Measurements from ENCODE around the gene TSPAN18. TPM values are rescaled to one million over a fixed set of nuclear protein-coding genes. Genes with fewer than 3 reads are reported as not detected.

TSPAN18 gene
- total and polyA plus RNA-seq, 2 donors, result 2.2 to 2.6 TPM

GRCh38 chr11:44905131-44905866, 178.5 kb downstream of the TSPAN18 start:
- Histone ChIP-seq H3K9me3 (ENCODE audit: control insufficient read depth in 2 of 2, insufficient read depth in 1 of 2, low read length in 1 of 2) (no peaks in the 10 kb centered on the region), H3K27ac (ENCODE audit: low read depth in 1 of 2, low read length in 1 of 2) (no peak overlapping the region), H3K36me3 (ENCODE audit: control insufficient read depth in 2 of 2, insufficient read depth in 2 of 2, low read length in 1 of 2) (no peaks in the 10 kb centered on the region), H3K4me3 (ENCODE audit: low read length in 2 of 2) (no peak overlapping the region), H3K27me3 (ENCODE audit: control insufficient read depth in 2 of 2, insufficient read depth in 1 of 2, low read length in 1 of 2) (no peaks in the 10 kb centered on the region), H3K4me1 (ENCODE audit: control insufficient read depth in 2 of 2, insufficient read depth in 2 of 2, low read length in 2 of 2) (no peaks in the 10 kb centered on the region)
- DNase-seq (ENCODE audit: low read depth in 6 of 9, low spot score in 9 of 9), result no peak
- 93% methylated on average over 9 of the region's 9 CpGs for WGBS

- 76% methylated on average over 5 of the region's 5 CpGs for WGBS
These were observed 179.9 kb downstream of the TSPAN18 start for GRCh38 chr11:44906649-44907048.

GRCh38 chr11:44909557-44909956, 182.8 kb downstream of the TSPAN18 start:
- H3K4me1 ChIP-seq (ENCODE audit: control insufficient read depth in 2 of 2, insufficient read depth in 2 of 2, low read length in 2 of 2), result peaks cover 0 to 5% of the 10 kb centered on the region in 2 donors
- no peaks in the 10 kb centered on the region for H3K9me3 ChIP-seq (ENCODE audit: control insufficient read depth in 2 of 2, insufficient read depth in 1 of 2, low read length in 1 of 2)
- no peak overlapping the region for H3K4me3 ChIP-seq (ENCODE audit: low read length in 2 of 2)
- no peak overlapping the region for H3K27ac ChIP-seq (ENCODE audit: low read depth in 1 of 2, low read length in 1 of 2)
- WGBS, result 97% methylated on average over 14 of the region's 14 CpGs
- no peaks in the 10 kb centered on the region for H3K36me3 ChIP-seq (ENCODE audit: control insufficient read depth in 2 of 2, insufficient read depth in 2 of 2, low read length in 1 of 2)
- no peaks in the 10 kb centered on the region for H3K27me3 ChIP-seq (ENCODE audit: control insufficient read depth in 2 of 2, insufficient read depth in 1 of 2, low read length in 1 of 2)
- no peak for DNase-seq (ENCODE audit: low read depth in 6 of 9, low spot score in 9 of 9)

More at GRCh38 chr11:44906649-44907048, 179.9 kb downstream of the TSPAN18 start:
- peaks cover 0 to 5% of the 10 kb centered on the region in 2 donors for H3K4me1 ChIP-seq (ENCODE audit: control insufficient read depth in 2 of 2, insufficient read depth in 2 of 2, low read length in 2 of 2)
- H3K4me3 ChIP-seq (ENCODE audit: low read length in 2 of 2), result no peak overlapping the region
- no peaks in the 10 kb centered on the region for H3K36me3 ChIP-seq (ENCODE audit: control insufficient read depth in 2 of 2, insufficient read depth in 2 of 2, low read length in 1 of 2)
- H3K27me3 ChIP-seq (ENCODE audit: control insufficient read depth in 2 of 2, insufficient read depth in 1 of 2, low read length in 1 of 2), result no peaks in the 10 kb centered on the region
- no peak for DNase-seq (ENCODE audit: low read depth in 6 of 9, low spot score in 9 of 9)
- no peaks in the 10 kb centered on the region for H3K9me3 ChIP-seq (ENCODE audit: control insufficient read depth in 2 of 2, insufficient read depth in 1 of 2, low read length in 1 of 2)
- no peak overlapping the region for H3K27ac ChIP-seq (ENCODE audit: low read depth in 1 of 2, low read length in 1 of 2)

GRCh38 chr11:44910591-44910990, 183.8 kb downstream of the TSPAN18 start:
- H3K27me3 ChIP-seq (ENCODE audit: control insufficient read depth in 2 of 2, insufficient read depth in 1 of 2, low read length in 1 of 2), result peaks cover 0 to 6% of the 10 kb centered on the region in 2 donors
- 97% methylated on average over 9 of the region's 9 CpGs for WGBS
- H3K9me3 ChIP-seq (ENCODE audit: control insufficient read depth in 2 of 2, insufficient read depth in 1 of 2, low read length in 1 of 2), result no peaks in the 10 kb centered on the region
- no peak for DNase-seq (ENCODE audit: low read depth in 6 of 9, low spot score in 9 of 9)
- no peaks in the 10 kb centered on the region for H3K36me3 ChIP-seq (ENCODE audit: control insufficient read depth in 2 of 2, insufficient read depth in 2 of 2, low read length in 1 of 2)
- no peak overlapping the region for H3K4me3 ChIP-seq (ENCODE audit: low read length in 2 of 2)
- peaks cover 3 to 13% of the 10 kb centered on the region in 2 donors for H3K4me1 ChIP-seq (ENCODE audit: control insufficient read depth in 2 of 2, insufficient read depth in 2 of 2, low read length in 2 of 2)
- no peak overlapping the region for H3K27ac ChIP-seq (ENCODE audit: low read depth in 1 of 2, low read length in 1 of 2)

- H3K9me3 ChIP-seq (ENCODE audit: control insufficient read depth in 2 of 2, insufficient read depth in 1 of 2, low read length in 1 of 2), result no peaks in the 10 kb centered on the region
- H3K4me3 ChIP-seq (ENCODE audit: low read length in 2 of 2), result no peak overlapping the region
- H3K4me1 ChIP-seq (ENCODE audit: control insufficient read depth in 2 of 2, insufficient read depth in 2 of 2, low read length in 2 of 2), result peaks cover 3 to 19% of the 10 kb centered on the region in 2 donors
- peaks cover 0 to 12% of the 10 kb centered on the region in 2 donors for H3K27me3 ChIP-seq (ENCODE audit: control insufficient read depth in 2 of 2, insufficient read depth in 1 of 2, low read length in 1 of 2)
- no peak overlapping the region for H3K27ac ChIP-seq (ENCODE audit: low read depth in 1 of 2, low read length in 1 of 2)
- 41% methylated on average over 24 of the region's 24 CpGs for WGBS
- H3K36me3 ChIP-seq (ENCODE audit: control insufficient read depth in 2 of 2, insufficient read depth in 2 of 2, low read length in 1 of 2), result no peaks in the 10 kb centered on the region
- DNase-seq (ENCODE audit: low read depth in 6 of 9, low spot score in 9 of 9), result peak; percentile 49 to 90 (median 70)
These were observed 184.5 kb downstream of the TSPAN18 start for GRCh38 chr11:44911029-44911814.

- H3K4me3 ChIP-seq (ENCODE audit: low read length in 2 of 2), result no peak overlapping the region
- no peak overlapping the region for H3K27ac ChIP-seq (ENCODE audit: low read depth in 1 of 2, low read length in 1 of 2)
- H3K36me3 ChIP-seq (ENCODE audit: control insufficient read depth in 2 of 2, insufficient read depth in 2 of 2, low read length in 1 of 2), result no peaks in the 10 kb centered on the region
- no peak for DNase-seq (ENCODE audit: low read depth in 6 of 9, low spot score in 9 of 9)
- H3K27me3 ChIP-seq (ENCODE audit: control insufficient read depth in 2 of 2, insufficient read depth in 1 of 2, low read length in 1 of 2), result peaks cover 0 to 19% of the 10 kb centered on the region in 2 donors
- H3K4me1 ChIP-seq (ENCODE audit: control insufficient read depth in 2 of 2, insufficient read depth in 2 of 2, low read length in 2 of 2), result peaks cover 3 to 20% of the 10 kb centered on the region in 2 donors
- no peaks in the 10 kb centered on the region for H3K9me3 ChIP-seq (ENCODE audit: control insufficient read depth in 2 of 2, insufficient read depth in 1 of 2, low read length in 1 of 2)
- 76% methylated on average over 12 of the region's 12 CpGs for WGBS
These were observed 185.7 kb downstream of the TSPAN18 start for GRCh38 chr11:44912270-44912987.

- no peaks in the 10 kb centered on the region for H3K9me3 ChIP-seq (ENCODE audit: control insufficient read depth in 2 of 2, insufficient read depth in 1 of 2, low read length in 1 of 2)
- H3K4me3 ChIP-seq (ENCODE audit: low read length in 2 of 2), result no peak overlapping the region
- H3K4me1 ChIP-seq (ENCODE audit: control insufficient read depth in 2 of 2, insufficient read depth in 2 of 2, low read length in 2 of 2), result peaks cover 3 to 20% of the 10 kb centered on the region in 2 donors
- peaks cover 0 to 19% of the 10 kb centered on the region in 2 donors for H3K27me3 ChIP-seq (ENCODE audit: control insufficient read depth in 2 of 2, insufficient read depth in 1 of 2, low read length in 1 of 2)
- H3K27ac ChIP-seq (ENCODE audit: low read depth in 1 of 2, low read length in 1 of 2), result no peak overlapping the region
- no peaks in the 10 kb centered on the region for H3K36me3 ChIP-seq (ENCODE audit: control insufficient read depth in 2 of 2, insufficient read depth in 2 of 2, low read length in 1 of 2)
- DNase-seq (ENCODE audit: low read depth in 6 of 9, low spot score in 9 of 9), result no peak
These were observed 186.7 kb downstream of the TSPAN18 start for GRCh38 chr11:44913502-44913901.

- H3K27ac ChIP-seq (ENCODE audit: low read depth in 1 of 2, low read length in 1 of 2), result no peak overlapping the region
- DNase-seq (ENCODE audit: low read depth in 6 of 9, low spot score in 9 of 9), result no peak
- H3K36me3 ChIP-seq (ENCODE audit: control insufficient read depth in 2 of 2, insufficient read depth in 2 of 2, low read length in 1 of 2), result no peaks in the 10 kb centered on the region
- H3K4me3 ChIP-seq (ENCODE audit: low read length in 2 of 2), result no peak overlapping the region
- peaks cover 0 to 19% of the 10 kb centered on the region in 2 donors for H3K27me3 ChIP-seq (ENCODE audit: control insufficient read depth in 2 of 2, insufficient read depth in 1 of 2, low read length in 1 of 2)
- H3K9me3 ChIP-seq (ENCODE audit: control insufficient read depth in 2 of 2, insufficient read depth in 1 of 2, low read length in 1 of 2), result no peaks in the 10 kb centered on the region
- H3K4me1 ChIP-seq (ENCODE audit: control insufficient read depth in 2 of 2, insufficient read depth in 2 of 2, low read length in 2 of 2), result peaks cover 3 to 20% of the 10 kb centered on the region in 2 donors
- WGBS, result 98% methylated on average over 2 of the region's 2 CpGs
These were observed 187.3 kb downstream of the TSPAN18 start for GRCh38 chr11:44914105-44914504.

GRCh38 chr11:44915004-44915403, 188.2 kb downstream of the TSPAN18 start:
- Histone ChIP-seq H3K36me3 (ENCODE audit: control insufficient read depth in 2 of 2, insufficient read depth in 2 of 2, low read length in 1 of 2) (no peaks in the 10 kb centered on the region), H3K27me3 (ENCODE audit: control insufficient read depth in 2 of 2, insufficient read depth in 1 of 2, low read length in 1 of 2) (peaks cover 0 to 19% of the 10 kb centered on the region in 2 donors), H3K4me1 (ENCODE audit: control insufficient read depth in 2 of 2, insufficient read depth in 2 of 2, low read length in 2 of 2) (peaks cover 3 to 20% of the 10 kb centered on the region in 2 donors), H3K4me3 (ENCODE audit: low read length in 2 of 2) (no peak overlapping the region), H3K9me3 (ENCODE audit: control insufficient read depth in 2 of 2, insufficient read depth in 1 of 2, low read length in 1 of 2) (no peaks in the 10 kb centered on the region), H3K27ac (ENCODE audit: low read depth in 1 of 2, low read length in 1 of 2) (no peak overlapping the region)
- no peak for DNase-seq (ENCODE audit: low read depth in 6 of 9, low spot score in 9 of 9)
- 85% methylated on average over 10 of the region's 10 CpGs for WGBS

All from thymus (tissue), 11 donors.